ENCODE data around the gene OR5H14. TPM values are rescaled to one million over a fixed set of nuclear protein-coding genes. Genes with fewer than 3 reads are reported as not detected.

The OR5H14 gene
- total and polyA plus RNA-seq, 9 of the 15 experiments (the other 6 are each of a cell fraction or from before 2014, with no cell fraction given), result not detected

DNA sequence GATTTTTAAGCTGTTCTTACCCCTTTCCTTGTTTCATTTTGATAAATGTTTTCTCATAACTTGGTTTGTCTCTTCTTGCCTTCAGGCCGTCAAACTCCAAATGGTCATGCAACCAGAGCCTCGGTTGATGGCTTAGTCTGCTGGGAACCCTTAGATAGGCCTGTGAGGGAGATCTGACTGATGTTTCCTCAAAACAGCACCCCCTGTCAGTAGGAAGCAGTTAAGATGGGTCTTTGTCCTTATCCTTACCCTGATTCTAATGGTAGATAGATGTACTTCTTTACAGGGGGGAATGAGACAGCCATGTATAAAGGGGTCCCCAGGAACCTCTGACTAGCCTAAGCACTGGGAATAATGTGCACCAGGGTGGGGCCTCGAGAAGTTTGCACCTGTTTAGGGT lies 33.0 kb upstream of the OR5H14 start:
- in situ Hi-C loops (cut with MboI), result no loop called here

DNA sequence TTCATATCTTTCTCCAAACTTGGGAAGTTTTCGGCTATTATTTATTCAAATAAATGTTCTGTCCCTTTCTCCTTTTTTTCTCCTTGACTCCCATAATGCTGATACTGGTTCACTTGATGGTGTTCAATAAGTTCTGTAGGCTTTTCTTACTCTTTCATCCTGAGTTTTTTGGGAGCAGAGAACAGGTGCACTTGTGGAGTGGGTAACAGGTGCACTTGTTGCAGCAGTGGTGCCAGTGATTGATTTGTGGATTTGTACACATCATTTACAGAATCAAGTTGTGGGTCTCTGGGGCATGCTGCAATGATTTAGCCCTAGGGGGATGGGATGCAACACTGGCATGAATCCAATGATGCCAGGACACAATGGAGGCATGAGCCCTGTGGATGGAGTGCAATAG lies 31.6 kb upstream of the OR5H14 start:
- Histone ChIP-seq H3K4me2 (ENCODE audit: insufficient read depth, low read length) (no peak overlapping the region), H3K79me2 (ENCODE audit: control insufficient read depth, insufficient read depth, low read length) (no peaks in the 10 kb centered on the region), H3K27me3 (ENCODE audit: control insufficient read depth in 2 of 2, insufficient read depth in 2 of 2, low read length in 2 of 2) (no peaks in the 10 kb centered on the region), H4K20me1 (replicated peaks; ENCODE audit: control insufficient read depth, insufficient read depth, low read length) (no peaks in the 10 kb centered on the region), H3K4me1 (replicated peaks in 1 of 2; ENCODE audit: control insufficient read depth in 2 of 2, insufficient read depth in 2 of 2, low read length in 2 of 2) (no peaks in the 10 kb centered on the region), H3K9me1 (ENCODE audit: control insufficient read depth, insufficient read depth, low read length) (no peaks in the 10 kb centered on the region), H3K27ac (ENCODE audit: extremely low read depth, low read depth, low read length) (no peak overlapping the region), H3K9ac (ENCODE audit: insufficient read depth in 1 of 2, low read depth in 2 of 2, low read length in 2 of 2) (no peak overlapping the region), H2AFZ (ENCODE audit: low read depth, low read length) (no peak overlapping the region), H3K36me3 (ENCODE audit: control insufficient read depth, insufficient read depth, low read length) (no peaks in the 10 kb centered on the region), H3K4me3 (no peak overlapping the region), H3K9me3 (replicated peaks; ENCODE audit: control insufficient read depth, insufficient read depth, low read depth, low read length) (no peaks in the 10 kb centered on the region)
- WGBS (ENCODE audit: insufficient coverage, low coverage, missing lambda C conversion rate), result 0% methylated on average over 1 of the region's 1 CpG
- ATAC-seq (no peak), FAIRE-seq (no peak), DNase-seq (ENCODE audit: extremely low read depth in 1 of 4, low spot score in 3 of 4) (no peak)
- TF ChIP-seq ZNF121 (CRISPR knock-in tag; conservative IDR thresholded peaks at IDR 0.05) (no peak), GABPA (tag; conservative IDR thresholded peaks at IDR 0.05; ENCODE audit: low read depth) (no peak), ATF2 (CRISPR knock-in tag; IDR thresholded peaks at IDR 0.05) (no peak), HLTF (IDR thresholded peaks at IDR 0.05) (no peak), MIER1 (IDR thresholded peaks at IDR 0.05; ENCODE audit: low read depth) (no peak), FOSL1 (tag; conservative IDR thresholded peaks at IDR 0.05) (no peak)
- TF ChIP-seq, protein P1, sequence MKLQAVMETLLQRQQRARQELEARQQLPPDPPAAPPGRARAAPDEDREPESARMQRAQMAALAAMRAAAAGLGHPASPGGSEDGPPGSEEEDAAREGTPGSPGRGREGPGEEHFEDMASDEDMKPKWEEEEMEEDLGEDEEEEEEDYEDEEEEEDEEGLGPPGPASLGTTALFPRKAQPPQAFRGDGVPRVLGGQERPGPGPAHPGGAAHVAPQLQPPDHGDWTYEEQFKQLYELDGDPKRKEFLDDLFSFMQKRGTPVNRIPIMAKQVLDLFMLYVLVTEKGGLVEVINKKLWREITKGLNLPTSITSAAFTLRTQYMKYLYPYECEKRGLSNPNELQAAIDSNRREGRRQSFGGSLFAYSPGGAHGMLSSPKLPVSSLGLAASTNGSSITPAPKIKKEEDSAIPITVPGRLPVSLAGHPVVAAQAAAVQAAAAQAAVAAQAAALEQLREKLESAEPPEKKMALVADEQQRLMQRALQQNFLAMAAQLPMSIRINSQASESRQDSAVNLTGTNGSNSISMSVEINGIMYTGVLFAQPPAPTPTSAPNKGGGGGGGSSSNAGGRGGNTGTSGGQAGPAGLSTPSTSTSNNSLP (IDR thresholded peaks at IDR 0.05; ENCODE audit: borderline replicate concordance, low read depth, low read length), result no peak
- TF ChIP-seq, protein P2, sequence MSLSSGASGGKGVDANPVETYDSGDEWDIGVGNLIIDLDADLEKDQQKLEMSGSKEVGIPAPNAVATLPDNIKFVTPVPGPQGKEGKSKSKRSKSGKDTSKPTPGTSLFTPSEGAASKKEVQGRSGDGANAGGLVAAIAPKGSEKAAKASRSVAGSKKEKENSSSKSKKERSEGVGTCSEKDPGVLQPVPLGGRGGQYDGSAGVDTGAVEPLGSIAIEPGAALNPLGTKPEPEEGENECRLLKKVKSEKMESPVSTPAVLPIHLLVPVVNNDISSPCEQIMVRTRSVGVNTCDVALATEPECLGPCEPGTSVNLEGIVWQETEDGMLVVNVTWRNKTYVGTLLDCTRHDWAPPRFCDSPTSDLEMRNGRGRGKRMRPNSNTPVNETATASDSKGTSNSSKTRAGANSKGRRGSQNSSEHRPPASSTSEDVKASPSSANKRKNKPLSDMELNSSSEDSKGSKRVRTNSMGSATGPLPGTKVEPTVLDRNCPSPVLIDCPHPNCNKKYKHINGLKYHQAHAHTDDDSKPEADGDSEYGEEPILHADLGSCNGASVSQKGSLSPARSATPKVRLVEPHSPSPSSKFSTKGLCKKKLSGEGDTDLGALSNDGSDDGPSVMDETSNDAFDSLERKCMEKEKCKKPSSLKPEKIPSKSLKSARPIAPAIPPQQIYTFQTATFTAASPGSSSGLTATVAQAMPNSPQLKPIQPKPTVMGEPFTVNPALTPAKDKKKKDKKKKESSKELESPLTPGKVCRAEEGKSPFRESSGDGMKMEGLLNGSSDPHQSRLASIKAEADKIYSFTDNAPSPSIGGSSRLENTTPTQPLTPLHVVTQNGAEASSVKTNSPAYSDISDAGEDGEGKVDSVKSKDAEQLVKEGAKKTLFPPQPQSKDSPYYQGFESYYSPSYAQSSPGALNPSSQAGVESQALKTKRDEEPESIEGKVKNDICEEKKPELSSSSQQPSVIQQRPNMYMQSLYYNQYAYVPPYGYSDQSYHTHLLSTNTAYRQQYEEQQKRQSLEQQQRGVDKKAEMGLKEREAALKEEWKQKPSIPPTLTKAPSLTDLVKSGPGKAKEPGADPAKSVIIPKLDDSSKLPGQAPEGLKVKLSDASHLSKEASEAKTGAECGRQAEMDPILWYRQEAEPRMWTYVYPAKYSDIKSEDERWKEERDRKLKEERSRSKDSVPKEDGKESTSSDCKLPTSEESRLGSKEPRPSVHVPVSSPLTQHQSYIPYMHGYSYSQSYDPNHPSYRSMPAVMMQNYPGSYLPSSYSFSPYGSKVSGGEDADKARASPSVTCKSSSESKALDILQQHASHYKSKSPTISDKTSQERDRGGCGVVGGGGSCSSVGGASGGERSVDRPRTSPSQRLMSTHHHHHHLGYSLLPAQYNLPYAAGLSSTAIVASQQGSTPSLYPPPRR (CRISPR knock-in tag; IDR thresholded peaks at IDR 0.05; ENCODE audit: borderline replicate concordance), result no peak
- intact Hi-C loops (cut with micrococcal nuclease), result no loop called here
- ChIA-PET CTCF (ENCODE audit: low intra/inter-chr PET ratio) (no interaction called here), POLR2A (no interaction called here)
- BruUV-seq (replicated peaks), result no TSS peak
- in situ Hi-C loops (cut with MboI), result no loop called here

More for the DNA sequence above, 33.0 kb upstream of the OR5H14 start:
- DNase-seq (ENCODE audit: extremely low read depth in 1 of 4, low spot score in 3 of 4), result no peak
- no TSS peak for BruUV-seq (replicated peaks)
- no peaks in the 10 kb centered on the region for H4K20me1 ChIP-seq (replicated peaks; ENCODE audit: control insufficient read depth, insufficient read depth, low read length)
- no peak overlapping the region for H3K27ac ChIP-seq (ENCODE audit: extremely low read depth, low read depth, low read length)
- no peak overlapping the region for H3K9ac ChIP-seq (ENCODE audit: insufficient read depth in 1 of 2, low read depth in 2 of 2, low read length in 2 of 2)
- intact Hi-C loops (cut with micrococcal nuclease), result no loop called here
- no peak for ATAC-seq
- no peaks in the 10 kb centered on the region for H3K79me2 ChIP-seq (ENCODE audit: control insufficient read depth, insufficient read depth, low read length)
- 0% methylated on average over 3 of the region's 3 CpGs for WGBS (ENCODE audit: insufficient coverage, low coverage, missing lambda C conversion rate)
- TF ChIP-seq POLR2AphosphoS2 (IDR thresholded peaks at IDR 0.05; ENCODE audit: low read length), result no peak
- no peak overlapping the region for H3K4me3 ChIP-seq
- no peak for FAIRE-seq
- ChIA-PET POLR2A (no interaction called here), CTCF (ENCODE audit: low intra/inter-chr PET ratio) (no interaction called here)
- no peaks in the 10 kb centered on the region for H3K9me3 ChIP-seq (replicated peaks; ENCODE audit: control insufficient read depth, insufficient read depth, low read depth, low read length)
- H3K27me3 ChIP-seq (ENCODE audit: control insufficient read depth in 2 of 2, insufficient read depth in 2 of 2, low read length in 2 of 2), result no peaks in the 10 kb centered on the region
- no peaks in the 10 kb centered on the region for H3K9me1 ChIP-seq (ENCODE audit: control insufficient read depth, insufficient read depth, low read length)
- H3K4me2 ChIP-seq (ENCODE audit: insufficient read depth, low read length), result no peak overlapping the region
- H3K4me1 ChIP-seq (replicated peaks in 1 of 2; ENCODE audit: control insufficient read depth in 2 of 2, insufficient read depth in 2 of 2, low read length in 2 of 2), result no peaks in the 10 kb centered on the region
- H2AFZ ChIP-seq (ENCODE audit: low read depth, low read length), result no peak overlapping the region
- no peaks in the 10 kb centered on the region for H3K36me3 ChIP-seq (ENCODE audit: control insufficient read depth, insufficient read depth, low read length)
